ENCODE data around the gene ENTPD6. TPM values are rescaled to one million over a fixed set of nuclear protein-coding genes. Genes with fewer than 3 reads are reported as not detected.

ENTPD6 gene
- polyA plus RNA-seq, 3 donors: 36.2 to 120 (median 47.0) TPM

DNA sequence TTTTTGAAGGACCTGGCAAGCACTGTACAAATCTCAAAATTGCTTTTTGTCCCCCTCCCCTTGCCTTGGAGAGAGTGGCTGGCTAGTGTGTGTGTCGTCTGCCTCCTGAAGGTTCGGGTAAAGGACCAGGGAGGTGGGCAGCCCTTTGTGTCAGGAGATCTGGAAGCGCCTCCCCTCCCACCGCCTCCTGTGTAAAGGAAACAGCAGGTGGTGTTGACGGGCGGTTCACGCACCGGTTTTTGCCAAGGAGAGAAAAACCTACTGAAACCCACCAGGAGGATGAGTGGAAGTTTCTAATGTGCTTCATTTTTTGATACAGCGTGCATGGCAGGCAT, 1.2 kb downstream of the ENTPD6 start:
- Histone ChIP-seq H4K20me1 (ENCODE audit: insufficient read depth, low read length) (peaks cover 8% of the 10 kb centered on the region), H3K27ac (ENCODE audit: low read depth in 1 of 2, low read length in 2 of 2) (no peak overlapping the region), H2AFZ (ENCODE audit: insufficient read depth, low read depth, low read length, poor library complexity, severe bottlenecking) (peak overlapping the region; percentile 93), H3K27me3 (ENCODE audit: control insufficient read depth in 2 of 2, insufficient read depth in 2 of 2, low read length in 2 of 2) (no peaks in the 10 kb centered on the region), H3K4me3 (replicated peaks in 1 of 3; ENCODE audit: low read depth in 2 of 3, low read length in 3 of 3) (peak overlapping the region; percentile 88 to 98 (median 96)), H3K9me3 (replicated peaks in 1 of 2; ENCODE audit: control insufficient read depth in 1 of 2, insufficient read depth in 1 of 2, low read length in 2 of 2) (no peaks in the 10 kb centered on the region), H3K9ac (ENCODE audit: insufficient read depth, low read length, poor library complexity, severe bottlenecking) (peak overlapping the region; percentile 83), H3K79me2 (ENCODE audit: insufficient read depth, low read length) (peaks cover 58% of the 10 kb centered on the region), H3K36me3 (replicated peaks in 1 of 2; ENCODE audit: control insufficient read depth in 1 of 2, insufficient read depth in 2 of 2, low read length in 2 of 2) (no peaks in the 10 kb centered on the region), H3K4me2 (replicated peaks; ENCODE audit: extremely low read depth, low read length, poor library complexity, severe bottlenecking) (peak overlapping the region; percentile 89), H3K4me1 (ENCODE audit: control insufficient read depth in 1 of 2, insufficient read depth in 2 of 2, low read length in 2 of 2) (peaks cover 18 to 29% of the 10 kb centered on the region in 2 donors)
- Mint-ChIP-seq H3K27me3 (ENCODE audit: low read depth in 3 of 3) (peaks cover 4 to 15% (median 8%) of the 10 kb centered on the region in 3 donors), H3K4me1 (peaks cover 40% of the 10 kb centered on the region), H3K27ac (peak overlapping the region in 1 of 7 donors; percentile 35), H3K4me3 (peak overlapping the region; percentile 90 to 97), H3K36me3 (peaks cover 8 to 28% of the 10 kb centered on the region in 2 donors), H3K9me3 (no peaks in the 10 kb centered on the region)
- DNase-seq: no peak
- TF ChIP-seq, protein P1, sequence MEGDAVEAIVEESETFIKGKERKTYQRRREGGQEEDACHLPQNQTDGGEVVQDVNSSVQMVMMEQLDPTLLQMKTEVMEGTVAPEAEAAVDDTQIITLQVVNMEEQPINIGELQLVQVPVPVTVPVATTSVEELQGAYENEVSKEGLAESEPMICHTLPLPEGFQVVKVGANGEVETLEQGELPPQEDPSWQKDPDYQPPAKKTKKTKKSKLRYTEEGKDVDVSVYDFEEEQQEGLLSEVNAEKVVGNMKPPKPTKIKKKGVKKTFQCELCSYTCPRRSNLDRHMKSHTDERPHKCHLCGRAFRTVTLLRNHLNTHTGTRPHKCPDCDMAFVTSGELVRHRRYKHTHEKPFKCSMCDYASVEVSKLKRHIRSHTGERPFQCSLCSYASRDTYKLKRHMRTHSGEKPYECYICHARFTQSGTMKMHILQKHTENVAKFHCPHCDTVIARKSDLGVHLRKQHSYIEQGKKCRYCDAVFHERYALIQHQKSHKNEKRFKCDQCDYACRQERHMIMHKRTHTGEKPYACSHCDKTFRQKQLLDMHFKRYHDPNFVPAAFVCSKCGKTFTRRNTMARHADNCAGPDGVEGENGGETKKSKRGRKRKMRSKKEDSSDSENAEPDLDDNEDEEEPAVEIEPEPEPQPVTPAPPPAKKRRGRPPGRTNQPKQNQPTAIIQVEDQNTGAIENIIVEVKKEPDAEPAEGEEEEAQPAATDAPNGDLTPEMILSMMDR (IDR thresholded peaks at IDR 0.05): no peak
- no CpG with 5 or more reads among the region's 9 CpGs for WGBS (ENCODE audit: insufficient coverage)
- intact Hi-C loops (cut with micrococcal nuclease): loop anchor here (5.0 to 10.0 kb wide), 4 partner anchors 41 to 202 kb away; partner anchors contain the start of genes APMAP (in 2 of the 2) and PYGB (in 1 of the 2)

DNA sequence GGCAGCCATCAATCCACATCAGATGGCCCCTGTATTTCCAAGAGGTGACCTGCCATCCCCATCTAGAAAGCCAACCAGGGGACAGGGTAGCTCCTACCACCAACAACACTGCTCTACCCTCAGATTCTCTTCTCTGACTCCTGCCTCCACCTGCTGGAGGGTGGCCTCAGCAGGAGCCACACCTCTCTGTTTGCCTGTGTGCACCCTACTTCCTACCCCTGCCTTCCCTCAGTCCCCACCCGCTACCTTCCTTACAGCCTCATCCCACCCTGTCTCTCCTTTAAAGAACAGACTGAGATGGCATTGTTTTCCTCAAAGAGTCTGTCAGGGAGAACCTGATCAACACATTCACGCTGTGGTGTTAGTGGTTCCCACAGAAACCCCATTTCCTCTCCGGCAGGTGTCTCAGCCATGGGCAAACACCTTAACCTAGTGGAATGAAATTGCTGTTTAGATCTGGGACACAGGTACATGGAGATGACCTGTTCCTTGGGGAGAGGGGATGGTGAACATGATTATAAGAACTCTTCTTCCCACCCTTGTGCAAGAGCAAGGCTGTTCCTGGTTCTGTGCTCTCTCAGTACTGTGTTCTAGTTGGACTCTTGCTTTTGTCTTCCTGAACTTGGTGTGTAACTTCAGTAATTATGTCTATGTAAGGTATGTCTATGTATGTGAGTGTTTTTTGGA, 1.8 kb downstream of the ENTPD6 start:
- WGBS (ENCODE audit: insufficient coverage): no CpG with 5 or more reads among the region's 3 CpGs
- no peaks in the 10 kb centered on the region for H3K9me3 ChIP-seq (replicated peaks in 1 of 2; ENCODE audit: control insufficient read depth in 1 of 2, insufficient read depth in 1 of 2, low read length in 2 of 2)
- TF ChIP-seq, protein P1 (IDR thresholded peaks at IDR 0.05): no peak
- Mint-ChIP-seq H3K9me3 (no peaks in the 10 kb centered on the region), H3K36me3 (peaks cover 8 to 28% of the 10 kb centered on the region in 2 donors), H3K27me3 (ENCODE audit: low read depth in 3 of 3) (peaks cover 4 to 14% (median 8%) of the 10 kb centered on the region in 3 donors), H3K4me3 (peak overlapping the region; percentile 90 to 97), H3K27ac (peak overlapping the region in 2 of 7 donors; percentile 34 to 70), H3K4me1 (peaks cover 42% of the 10 kb centered on the region)
- H3K79me2 ChIP-seq (ENCODE audit: insufficient read depth, low read length): peaks cover 64% of the 10 kb centered on the region
- DNase-seq: no peak
- H3K9ac ChIP-seq (ENCODE audit: insufficient read depth, low read length, poor library complexity, severe bottlenecking): no peak overlapping the region
- H3K27me3 ChIP-seq (ENCODE audit: control insufficient read depth in 2 of 2, insufficient read depth in 2 of 2, low read length in 2 of 2): no peaks in the 10 kb centered on the region
- peaks cover 8% of the 10 kb centered on the region for H4K20me1 ChIP-seq (ENCODE audit: insufficient read depth, low read length)
- peak overlapping the region; percentile 89 for H3K4me2 ChIP-seq (replicated peaks; ENCODE audit: extremely low read depth, low read length, poor library complexity, severe bottlenecking)
- intact Hi-C loops (cut with micrococcal nuclease): loop anchor here (5.0 to 10.0 kb wide), 4 partner anchors 40 to 203 kb away; partner anchors contain the start of genes APMAP (in 2 of the 2) and PYGB (in 1 of the 2)
- H2AFZ ChIP-seq (ENCODE audit: insufficient read depth, low read depth, low read length, poor library complexity, severe bottlenecking): no peak overlapping the region
- H3K4me3 ChIP-seq (replicated peaks in 1 of 3; ENCODE audit: low read depth in 2 of 3, low read length in 3 of 3): peak overlapping the region in 1 of 3 experiments; percentile 98
- H3K4me1 ChIP-seq (ENCODE audit: control insufficient read depth in 1 of 2, insufficient read depth in 2 of 2, low read length in 2 of 2): peaks cover 18 to 29% of the 10 kb centered on the region in 2 donors
- H3K27ac ChIP-seq (ENCODE audit: low read depth in 1 of 2, low read length in 2 of 2): no peak overlapping the region
- no peaks in the 10 kb centered on the region for H3K36me3 ChIP-seq (replicated peaks in 1 of 2; ENCODE audit: control insufficient read depth in 1 of 2, insufficient read depth in 2 of 2, low read length in 2 of 2)
